H9 (cell line): ENCODE results near the gene ME3. TPM values are rescaled to one million over a fixed set of nuclear protein-coding genes. Genes with fewer than 3 reads are reported as not detected.

Experiments used
- DNase-seq: peaks from one replicate; pipeline ENCODE4 v3.0.0-alpha.2; 2017
- H2AFZ ChIP-seq: one replicate; pipeline ENCODE4 v1.6.1; 2013; ENCODE audit warnings: mild to moderate bottlenecking, low read length, control low read depth, moderate library complexity
- H2AK5ac ChIP-seq: 2 replicates; pipeline ENCODE4 v1.6.1; 2013; ENCODE audit warnings: low read length, control low read depth, mixed read lengths; ENCODE audit not compliant: insufficient read length
- H2BK120ac ChIP-seq: one replicate; pipeline ENCODE4 v1.6.1; 2013; ENCODE audit warnings: low read depth, mild to moderate bottlenecking, low read length, control low read depth, inconsistent platforms; ENCODE audit not compliant: poor library complexity, severe bottlenecking
- H2BK12ac ChIP-seq: 2 replicates; pipeline ENCODE4 v1.6.1; 2013; ENCODE audit warnings: low read length, control low read depth, mixed read lengths, low read depth; ENCODE audit not compliant: insufficient read length
- H2BK15ac ChIP-seq: 2 replicates; pipeline ENCODE4 v1.6.1; 2013; ENCODE audit warnings: low read depth, low read length, control low read depth
- H2BK20ac ChIP-seq: one replicate; pipeline ENCODE4 v1.6.1; 2013; ENCODE audit warnings: low read depth, mild to moderate bottlenecking, low read length, control low read depth, inconsistent platforms; ENCODE audit not compliant: poor library complexity, severe bottlenecking
- H2BK5ac ChIP-seq: 2 replicates; pipeline ENCODE4 v1.6.1; 2013; ENCODE audit warnings: low read length, control low read depth, mixed read lengths; ENCODE audit not compliant: insufficient read length
- H3K14ac ChIP-seq: 2 replicates; pipeline ENCODE4 v1.6.1; 2013; ENCODE audit warnings: low read length, control low read depth; ENCODE audit not compliant: insufficient read depth
- H3K18ac ChIP-seq: 2 replicates; pipeline ENCODE4 v1.6.1; 2013; ENCODE audit warnings: low read depth, mild to moderate bottlenecking, mixed read lengths, low read length, control low read depth; ENCODE audit not compliant: insufficient read length
- H3K23ac ChIP-seq: 2 replicates; pipeline ENCODE4 v1.6.1; 2013; ENCODE audit warnings: low read length, control low read depth, mixed read lengths, low read depth; ENCODE audit not compliant: insufficient read length
- H3K23me2 ChIP-seq: 2 replicates; pipeline ENCODE4 v1.6.1; 2013; ENCODE audit warnings: low read depth, mild to moderate bottlenecking, mixed read lengths, low read length, control low read depth; ENCODE audit not compliant: insufficient read length, poor library complexity, severe bottlenecking
- H3K27ac ChIP-seq: 2 replicates; pipeline ENCODE4 v1.5.1; 2013; ENCODE audit warnings: low read length, control low read depth, mixed read lengths, low read depth; ENCODE audit not compliant: insufficient read length
- H3K27me3 ChIP-seq: 2 replicates; pipeline ENCODE4 v1.6.1; 2013; ENCODE audit warnings: low read length, control low read depth, inconsistent platforms; ENCODE audit not compliant: insufficient read depth
- H3K4ac ChIP-seq: 2 replicates; pipeline ENCODE4 v1.6.1; 2013; ENCODE audit warnings: low read depth, mild to moderate bottlenecking, control low read depth, inconsistent platforms, low read length, moderate library complexity
- H3K4me1 ChIP-seq: 2 replicates; pipeline ENCODE4 v1.6.1; 2013; ENCODE audit warnings: low read length, control low read depth, inconsistent platforms; ENCODE audit not compliant: insufficient read depth
- H3K4me2 ChIP-seq: 2 replicates; pipeline ENCODE4 v1.6.1; 2013; ENCODE audit warnings: low read length, control low read depth, mixed read lengths; ENCODE audit not compliant: insufficient read length, insufficient read depth
- H3K56ac ChIP-seq: 2 replicates; pipeline ENCODE4 v1.6.1; 2013; ENCODE audit warnings: low read depth, mild to moderate bottlenecking, mixed read lengths, low read length, control low read depth; ENCODE audit not compliant: insufficient read length
- H3K79me1 ChIP-seq: 2 replicates; pipeline ENCODE4 v1.6.1; 2013; ENCODE audit warnings: low read depth, mild to moderate bottlenecking, moderate library complexity, low read length, control low read depth, inconsistent platforms; ENCODE audit not compliant: insufficient read depth, poor library complexity, severe bottlenecking
- H3K79me2 ChIP-seq: 2 replicates; pipeline ENCODE4 v1.6.1; 2013; ENCODE audit warnings: low read length, control low read depth, inconsistent platforms; ENCODE audit not compliant: insufficient read depth
- H3K9ac ChIP-seq: 2 replicates; pipeline ENCODE4 v1.6.1; 2013; ENCODE audit warnings: low read length, control low read depth, mixed read lengths; ENCODE audit not compliant: insufficient read length; ENCODE audit errors: extremely low read depth
- H3K9me3 ChIP-seq: one replicate; pipeline ENCODE4 v1.6.1; 2013; ENCODE audit warnings: low read depth, low read length, inconsistent platforms; ENCODE audit not compliant: control insufficient read depth
- H3T11ph ChIP-seq: one replicate; pipeline ENCODE4 v1.6.1; 2013; ENCODE audit warnings: mild to moderate bottlenecking, low read length, control low read depth, inconsistent platforms
- H4K20me1 ChIP-seq: one replicate; pipeline ENCODE4 v1.6.1; 2013; ENCODE audit not compliant: control insufficient read depth, insufficient read length, insufficient read depth
- H4K5ac ChIP-seq: 2 replicates; pipeline ENCODE4 v1.6.1; 2013; ENCODE audit warnings: low read depth, mild to moderate bottlenecking, mixed read lengths, low read length, control low read depth; ENCODE audit not compliant: insufficient read length
- H4K8ac ChIP-seq: replicated peaks from 2 replicates; pipeline ENCODE4 v1.6.1; 2013; ENCODE audit warnings: low read length, control low read depth, mixed read lengths, low read depth; ENCODE audit not compliant: insufficient read length
- H4K91ac ChIP-seq: 2 replicates; pipeline ENCODE4 v1.6.1; 2013; ENCODE audit warnings: low read depth, mild to moderate bottlenecking, moderate library complexity, mixed read lengths, low read length, control low read depth; ENCODE audit not compliant: insufficient read length
- H3K27ac Mint-ChIP-seq, 3 experiments: 2 replicates in 2 of 3; 3 replicates in 1 of 3; pipeline ENCODE4 v1.8.0; 2020 to 2021; ENCODE audit warnings: mixed read lengths in 3 of 3, mild to moderate bottlenecking in 1 of 3, moderate library complexity in 1 of 3
- H3K27me3 Mint-ChIP-seq: 2 replicates; pipeline ENCODE4 v1.8.0; 2021; ENCODE audit warnings: low read depth, mild to moderate bottlenecking, moderate library complexity, mixed read lengths
- H3K36me3 Mint-ChIP-seq, 3 experiments: 2 replicates in 2 of 3; 3 replicates in 1 of 3; pipeline ENCODE4 v1.8.0; 2020 to 2021; ENCODE audit warnings: low read depth in 3 of 3, mixed read lengths in 3 of 3; ENCODE audit not compliant: insufficient read depth in 1 of 3
- H3K4me1 Mint-ChIP-seq, 2 experiments: 2 replicates each; pipeline ENCODE4 v1.8.0; 2020; ENCODE audit warnings: mixed read lengths in 2 of 2
- H3K4me3 Mint-ChIP-seq, 2 experiments: 2 replicates in 1 of 2; 3 replicates in 1 of 2; pipeline ENCODE4 v1.8.0; 2020 to 2021; ENCODE audit warnings: mild to moderate bottlenecking in 2 of 2, mixed read lengths in 2 of 2, moderate library complexity in 1 of 2
- H3K9me3 Mint-ChIP-seq, 2 experiments: 2 replicates in 1 of 2; 3 replicates in 1 of 2; pipeline ENCODE4 v1.8.0; 2020; ENCODE audit warnings: mild to moderate bottlenecking in 2 of 2, mixed read lengths in 2 of 2, moderate library complexity in 1 of 2
- WGBS: extraction: QIAGEN DNeasy Blood & Tissue Kit; methylation state at CpG from one replicate; pipeline ENCODE4 v1.1.7; 2013; ENCODE audit warnings: missing lambda C conversion rate, low lambda C conversion rate, mixed read lengths; ENCODE audit not compliant: insufficient read length; ENCODE audit errors: extremely low coverage; 5-methylcytosine and 5-hydroxymethylcytosine counted together
- total RNA-seq: library from RNA; stranded (reverse); gene quantifications from 2 replicates; pipeline ENCODE4 v1.2.1, GENCODE V29; 2021
- TF ChIP-seq, protein P1 (sequence below): fragments of 200-600 bp; sonication (generic); conservative IDR thresholded peaks from 3 replicates; pipeline ENCODE4 v1.8.0; 2021; ENCODE audit warnings: antibody characterized with exemption, mild to moderate bottlenecking

ME3 gene
- total RNA-seq, 1 experiment from 2014 or later, result 2.8 TPM

DNA sequence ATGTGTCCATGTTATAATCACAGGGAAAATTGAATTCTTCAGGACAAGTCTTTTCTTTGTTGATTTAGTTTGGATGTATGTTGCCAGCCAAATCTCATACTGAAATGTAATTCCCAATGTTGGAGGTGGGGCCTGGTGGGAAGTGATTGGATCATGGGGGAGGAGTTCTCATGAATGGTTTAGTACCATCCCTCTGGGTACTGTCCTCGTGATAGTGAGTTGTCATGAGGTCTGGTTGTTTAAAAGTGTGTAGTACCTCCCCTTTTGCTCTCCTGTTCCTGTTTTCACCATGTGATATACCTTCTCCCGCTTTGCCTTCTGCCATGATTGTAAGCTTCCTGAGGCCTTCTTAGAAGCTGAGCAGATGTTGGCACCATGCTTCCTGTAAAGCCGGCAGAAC, 197.4 kb downstream of the ME3 start:
- TF ChIP-seq, protein P1, sequence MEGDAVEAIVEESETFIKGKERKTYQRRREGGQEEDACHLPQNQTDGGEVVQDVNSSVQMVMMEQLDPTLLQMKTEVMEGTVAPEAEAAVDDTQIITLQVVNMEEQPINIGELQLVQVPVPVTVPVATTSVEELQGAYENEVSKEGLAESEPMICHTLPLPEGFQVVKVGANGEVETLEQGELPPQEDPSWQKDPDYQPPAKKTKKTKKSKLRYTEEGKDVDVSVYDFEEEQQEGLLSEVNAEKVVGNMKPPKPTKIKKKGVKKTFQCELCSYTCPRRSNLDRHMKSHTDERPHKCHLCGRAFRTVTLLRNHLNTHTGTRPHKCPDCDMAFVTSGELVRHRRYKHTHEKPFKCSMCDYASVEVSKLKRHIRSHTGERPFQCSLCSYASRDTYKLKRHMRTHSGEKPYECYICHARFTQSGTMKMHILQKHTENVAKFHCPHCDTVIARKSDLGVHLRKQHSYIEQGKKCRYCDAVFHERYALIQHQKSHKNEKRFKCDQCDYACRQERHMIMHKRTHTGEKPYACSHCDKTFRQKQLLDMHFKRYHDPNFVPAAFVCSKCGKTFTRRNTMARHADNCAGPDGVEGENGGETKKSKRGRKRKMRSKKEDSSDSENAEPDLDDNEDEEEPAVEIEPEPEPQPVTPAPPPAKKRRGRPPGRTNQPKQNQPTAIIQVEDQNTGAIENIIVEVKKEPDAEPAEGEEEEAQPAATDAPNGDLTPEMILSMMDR, result no peak
- H3K18ac ChIP-seq, result no peak overlapping the region
- Mint-ChIP-seq H3K4me1 (peaks cover 15 to 16% of the 10 kb centered on the region in 2 experiments), H3K27ac (no peak overlapping the region), H3K4me3 (no peak overlapping the region), H3K9me3 (no peaks in the 10 kb centered on the region; a peak in 1 of 5 replicates), H3K27me3 (peaks cover 4% of the 10 kb centered on the region; the same call in 1 of the 2 replicates), H3K36me3 (peaks cover 0 to 5% (median 0%) of the 10 kb centered on the region in 3 experiments; a peak in 3 of 7 replicates)
- H3T11ph ChIP-seq, result no peak overlapping the region
- H2AFZ ChIP-seq, result no peak overlapping the region
- H3K56ac ChIP-seq, result no peak overlapping the region
- no peak overlapping the region for H3K9ac ChIP-seq
- no peaks in the 10 kb centered on the region; the same call in 1 of the 2 replicates for H3K4me1 ChIP-seq
- H3K9me3 ChIP-seq, result no peaks in the 10 kb centered on the region
- H2BK12ac ChIP-seq, result no peak overlapping the region
- no peak overlapping the region for H3K4ac ChIP-seq
- no CpG with 5 or more reads among the region's 3 CpGs for WGBS
- H4K91ac ChIP-seq, result no peak overlapping the region
- H3K23me2 ChIP-seq, result no peaks in the 10 kb centered on the region
- H4K5ac ChIP-seq, result no peak overlapping the region
- no peak overlapping the region for H2BK5ac ChIP-seq
- no peaks in the 10 kb centered on the region for H3K27me3 ChIP-seq
- H3K79me2 ChIP-seq, result no peaks in the 10 kb centered on the region
- H3K23ac ChIP-seq, result no peak overlapping the region
- H2AK5ac ChIP-seq, result no peak overlapping the region
- H3K27ac ChIP-seq, result no peak overlapping the region
- no peaks in the 10 kb centered on the region for H4K20me1 ChIP-seq
- H3K4me2 ChIP-seq, result no peak overlapping the region
- H2BK20ac ChIP-seq, result no peak overlapping the region
- no peak overlapping the region for H3K14ac ChIP-seq
- no peaks in the 10 kb centered on the region for H3K79me1 ChIP-seq
- H4K8ac ChIP-seq, result no peak overlapping the region
- no peak for DNase-seq
- H2BK15ac ChIP-seq, result no peak overlapping the region
- H2BK120ac ChIP-seq, result no peak overlapping the region
